Ishikawa (cell line): Measurements from ENCODE around the gene PDE4D.

Experiments
- CEBPB ChIP-seq: IDR thresholded peaks from 2 replicates; pipeline ENCODE4 v1.6.1; 2012
- CREB1 ChIP-seq: IDR thresholded peaks from 2 replicates; pipeline ENCODE4 v1.6.1; 2012; ENCODE audit warnings: low read depth
- EGR1 ChIP-seq: IDR thresholded peaks from 2 replicates; pipeline ENCODE4 v1.6.1; 2012
- EP300 ChIP-seq: IDR thresholded peaks from 2 replicates; pipeline ENCODE4 v1.6.1; 2012; ENCODE audit warnings: borderline replicate concordance
- FOXM1 ChIP-seq: IDR thresholded peaks from 2 replicates; pipeline ENCODE4 v1.6.1; 2012; ENCODE audit warnings: low read depth, borderline replicate concordance
- MAX ChIP-seq: IDR thresholded peaks from 2 replicates; pipeline ENCODE4 v1.6.1; 2012
- NFIC ChIP-seq: IDR thresholded peaks from 2 replicates; pipeline ENCODE4 v1.6.1; 2012
- RAD21 ChIP-seq: IDR thresholded peaks from 2 replicates; pipeline ENCODE4 v1.6.1; 2012; ENCODE audit warnings: low read depth
- REST ChIP-seq: IDR thresholded peaks from 2 replicates; pipeline ENCODE4 v1.6.1; 2012; ENCODE audit warnings: low read depth, mild to moderate bottlenecking
- TAF1 ChIP-seq: IDR thresholded peaks from 2 replicates; pipeline ENCODE4 v1.6.1; 2012; ENCODE audit warnings: low read depth, mild to moderate bottlenecking
- TCF12 ChIP-seq: IDR thresholded peaks from 2 replicates; pipeline ENCODE4 v1.6.1; 2012; ENCODE audit warnings: low read depth
- TEAD4 ChIP-seq: IDR thresholded peaks from 2 replicates; pipeline ENCODE4 v1.6.1; 2012
- USF1 ChIP-seq: IDR thresholded peaks from 2 replicates; pipeline ENCODE4 v1.6.1; 2012
- YY1 ChIP-seq: IDR thresholded peaks from 2 replicates; pipeline ENCODE4 v1.6.1; 2012; ENCODE audit warnings: low read depth
- ZBTB7A ChIP-seq: IDR thresholded peaks from 2 replicates; pipeline ENCODE4 v1.6.1; 2012; ENCODE audit warnings: low read depth

PDE4D gene

GRCh38 chr5:59133764-59134261 lies 759.7 kb downstream of the PDE4D start:
- TF ChIP-seq MAX (no peak), NFIC (no peak), FOXM1 (no peak), RAD21 (no peak), TAF1 (no peak), EGR1 (no peak), REST (no peak), YY1 (no peak), ZBTB7A (no peak), CEBPB (no peak), EP300 (no peak), USF1 (no peak), TCF12 (no peak)

GRCh38 chr5:59132131-59132530 lies 761.4 kb downstream of the PDE4D start:
- TF ChIP-seq NFIC (no peak), TAF1 (no peak), EP300 (no peak), RAD21 (no peak), MAX (no peak), ZBTB7A (no peak), TEAD4 (no peak), REST (no peak), CREB1 (no peak), FOXM1 (no peak), CEBPB (no peak)

- TF ChIP-seq EGR1, result no peak
- no peak for TF ChIP-seq YY1
- TF ChIP-seq ZBTB7A, result no peak
- no peak for TF ChIP-seq TEAD4
- TF ChIP-seq TCF12, result no peak
- no peak for TF ChIP-seq NFIC
- TF ChIP-seq CREB1, result no peak
- no peak for TF ChIP-seq EP300
- TF ChIP-seq TAF1, result no peak
- TF ChIP-seq USF1, result no peak
Observed at GRCh38 chr5:59130431-59130830, 763.1 kb downstream of the PDE4D start.

GRCh38 chr5:59128646-59129290 lies 764.8 kb downstream of the PDE4D start:
- TF ChIP-seq TCF12, result no peak
- no peak for TF ChIP-seq FOXM1
- no peak for TF ChIP-seq RAD21
- no peak for TF ChIP-seq CEBPB
- TF ChIP-seq REST, result no peak
- TF ChIP-seq TEAD4, result no peak
- no peak for TF ChIP-seq NFIC
- TF ChIP-seq ZBTB7A, result no peak
- no peak for TF ChIP-seq MAX
- TF ChIP-seq CREB1, result no peak
- TF ChIP-seq EP300, result no peak
- TF ChIP-seq YY1, result no peak
- no peak for TF ChIP-seq USF1
- no peak for TF ChIP-seq EGR1
- TF ChIP-seq TAF1, result no peak
